GM12878 (cell line): ENCODE measurements around the gene USF1. TPM values are rescaled to one million over a fixed set of nuclear protein-coding genes. Genes with fewer than 3 reads are reported as not detected.

Source experiments
- ATAC-seq: fragments of 200-7000 bp; cut with Tn5 transposase; 3 replicates; pipeline ENCODE4 v1.9.1; 2020; ENCODE audit warnings: mild to moderate bottlenecking, moderate library complexity
- BruUV-seq: library from RNA; stranded (reverse); fragments of 400-500 nt; replicated peaks from 2 replicates; lab custom pipeline; 2021; lab: Mats Ljungman, UMichigan
- CTCF ChIA-PET: fragments of 300-600 bp; sonication (Branson Sonifier 250); formaldehyde crosslinking; extraction: SDS; loops from one replicate; lab custom pipeline; 2021; ENCODE audit warnings: inconsistent platforms; lab: Yijun Ruan, JAX
- POLR2A ChIA-PET: fragments of 350-600 bp; formaldehyde crosslinking; extraction: SDS; loops from one replicate; lab custom pipeline; 2021; ENCODE audit warnings: inconsistent platforms; lab: Charles Lee
- RAD21 ChIA-PET: fragments of 300-600 bp; sonication (Branson Sonifier 250); formaldehyde crosslinking; loops from one replicate; lab custom pipeline; 2023; ENCODE audit warnings: antibody characterized with exemption; ENCODE audit not compliant: unreplicated experiment; lab: Charles Lee
- SMC1A ChIA-PET: fragments of 300-600 bp; sonication (Branson Sonifier 250); formaldehyde crosslinking; loops from one replicate; lab custom pipeline; 2023; ENCODE audit not compliant: unreplicated experiment, uncharacterized antibody; lab: Charles Lee
- DNase-seq: peaks from one replicate; pipeline ENCODE4 v3.0.0-alpha.2; 2011; ENCODE audit warnings: low read depth, low spot score
- FAIRE-seq: peaks from 3 replicates; lab custom pipeline; 2011; peaks lifted over from hg19 to GRCh38; lab: Jason Lieb, UNC
- H2AFZ ChIP-seq: 2 replicates; pipeline ENCODE4 v1.6.0; 2011; ENCODE audit warnings: low read depth, low read length, control low read depth; ENCODE audit not compliant: control insufficient read depth
- H3K27ac ChIP-seq: 2 replicates; pipeline ENCODE4 v1.5.1; 2011; ENCODE audit warnings: control low read depth; ENCODE audit not compliant: control insufficient read depth, insufficient read depth
- H3K27me3 ChIP-seq, 2 experiments: replicated peaks in 1 of 2; 2 replicates each; pipeline versions ENCODE4 v1.6.0 to v1.6.1; 2011; ENCODE audit warnings: low read length in 1 of 2; ENCODE audit not compliant: control insufficient read depth in 2 of 2, insufficient read depth in 2 of 2
- H3K36me3 ChIP-seq, 2 experiments: 2 replicates each; pipeline ENCODE4 v1.5.1; 2011; ENCODE audit warnings: low read length in 1 of 2; ENCODE audit not compliant: control insufficient read depth in 2 of 2, insufficient read depth in 2 of 2
- H3K4me1 ChIP-seq: 2 replicates; pipeline ENCODE4 v1.6.1; 2011; ENCODE audit warnings: mild to moderate bottlenecking, low read length, moderate library complexity, mixed read lengths; ENCODE audit not compliant: control insufficient read depth, insufficient read depth
- H3K4me2 ChIP-seq: 2 replicates; pipeline ENCODE4 v1.6.0; 2011; ENCODE audit warnings: control low read depth; ENCODE audit not compliant: control insufficient read depth, insufficient read depth
- H3K4me3 ChIP-seq: fragments of 200-600 bp; sonication (generic); 2 replicates; pipeline ENCODE4 v1.5.1; 2016
- H3K79me2 ChIP-seq: 2 replicates; pipeline ENCODE4 v1.6.0; 2011; ENCODE audit warnings: low read length; ENCODE audit not compliant: control insufficient read depth, insufficient read depth
- H3K9ac ChIP-seq: 2 replicates; pipeline ENCODE4 v1.8.0; 2011; ENCODE audit warnings: low read length, control low read depth, mixed read lengths; ENCODE audit not compliant: control insufficient read depth, insufficient read depth
- H3K9me3 ChIP-seq: replicated peaks from 3 replicates; pipeline ENCODE4 v1.5.1; 2011; ENCODE audit warnings: mild to moderate bottlenecking, low read length; ENCODE audit not compliant: control insufficient read depth, insufficient read depth
- H4K20me1 ChIP-seq: 2 replicates; pipeline ENCODE4 v1.6.0; 2011; ENCODE audit not compliant: control insufficient read depth, insufficient read depth
- BMI1 ChIP-seq: fragments of 450-650 bp; IDR thresholded peaks from 2 replicates; pipeline ENCODE4 v1.6.1; 2016; ENCODE audit warnings: mild to moderate bottlenecking, moderate library complexity, borderline replicate concordance
- EGR1 ChIP-seq, 2 experiments: IDR thresholded peaks; 1 replicate in 1 of 2; 2 replicates in 1 of 2; pipeline ENCODE4 v1.6.1; 2011 to 2012; ENCODE audit warnings: low read depth in 2 of 2, low read length in 2 of 2, borderline replicate concordance in 1 of 2, mild to moderate bottlenecking in 1 of 2, moderate library complexity in 1 of 2
- GABPA ChIP-seq: IDR thresholded peaks from 2 replicates; pipeline ENCODE4 v1.6.1; 2014; ENCODE audit warnings: antibody characterized with exemption, low read depth, mild to moderate bottlenecking, inconsistent platforms
- NBN ChIP-seq: fragments of 450-650 bp; IDR thresholded peaks from 2 replicates; pipeline ENCODE4 v1.6.1; 2016
- NFYB ChIP-seq: IDR thresholded peaks from 2 replicates; pipeline ENCODE4 v1.6.1; 2011; ENCODE audit warnings: low read depth, mild to moderate bottlenecking, low read length, improper control_type of control experiment, moderate library complexity; ENCODE audit not compliant: insufficient read depth
- PML ChIP-seq: IDR thresholded peaks from 2 replicates; pipeline ENCODE4 v1.6.1; 2012; ENCODE audit warnings: low read length, inconsistent platforms
- RAD51 ChIP-seq: fragments of 450-650 bp; IDR thresholded peaks from 2 replicates; pipeline ENCODE4 v1.6.1; 2016; ENCODE audit warnings: moderate library complexity, mild to moderate bottlenecking, inconsistent platforms
- RFX5 ChIP-seq: IDR thresholded peaks from 2 replicates; pipeline ENCODE4 v1.6.1; 2011; ENCODE audit warnings: low read depth, low read length, improper control_type of control experiment
- STAT1 ChIP-seq: fragments of 450-650 bp; conservative IDR thresholded peaks from 2 replicates; pipeline ENCODE4 v1.6.1; 2014; ENCODE audit warnings: antibody characterized with exemption, mild to moderate bottlenecking
- in situ Hi-C: fragments of 300-500 bp; cut with MboI; formaldehyde crosslinking; loops from 9 replicates; pipeline ENCODE4 v1.14.3; 2018; ENCODE audit warnings: mixed read lengths
- intact Hi-C: fragments of 100-400 bp; cut with micrococcal nuclease; formaldehyde crosslinking; loops from one replicate; pipeline ENCODE4 v1.14.2; 2022; ENCODE audit not compliant: unreplicated experiment
- polyA plus RNA-seq, 11 experiments: library from polyadenylated mRNA; depleted of rRNA in 4 of 11; unstranded in 6 of 11; stranded (reverse) in 5 of 11; fragments of >200 nt; fragmentation: Nextera tagmentation in 4 of 11; fragmentation: Illumina TruSeq in 1 of 11; extraction: Ambion mirVana in 4 of 11; extraction: Trizol in 1 of 11; gene quantifications; 1 replicate in 1 of 11; 2 replicates in 10 of 11; pipeline versions ENCODE4 v1.2.1 to v1.2.3, GENCODE V29; 2011 to 2016; ENCODE audit warnings: inconsistent platforms in 2 of 11, missing spikeins in 2 of 11, low read depth in 1 of 11
- total RNA-seq, 4 experiments: library from RNA; depleted of rRNA in 3 of 4; stranded (reverse); fragments of >200 nt in 3 of 4; fragmentation: Illumina TruSeq in 1 of 4; extraction: Trizol in 1 of 4; gene quantifications; 2 replicates each; pipeline versions ENCODE4 v1.2.1 to v1.2.3, GENCODE V29; 2013 to 2021
- TF ChIP-seq, protein P1 (sequence below): fragments of 450-650 bp; IDR thresholded peaks from 2 replicates; pipeline ENCODE4 v1.6.1; 2018; ENCODE audit warnings: borderline replicate concordance, mild to moderate bottlenecking; ENCODE audit not compliant: partially characterized antibody

Gene USF1
- total and polyA plus RNA-seq, 10 of the 15 experiments (the other 5 are each of a cell fraction or from before 2014, with no cell fraction given) = 9.4 to 92.1 (median 53.5) TPM

DNA sequence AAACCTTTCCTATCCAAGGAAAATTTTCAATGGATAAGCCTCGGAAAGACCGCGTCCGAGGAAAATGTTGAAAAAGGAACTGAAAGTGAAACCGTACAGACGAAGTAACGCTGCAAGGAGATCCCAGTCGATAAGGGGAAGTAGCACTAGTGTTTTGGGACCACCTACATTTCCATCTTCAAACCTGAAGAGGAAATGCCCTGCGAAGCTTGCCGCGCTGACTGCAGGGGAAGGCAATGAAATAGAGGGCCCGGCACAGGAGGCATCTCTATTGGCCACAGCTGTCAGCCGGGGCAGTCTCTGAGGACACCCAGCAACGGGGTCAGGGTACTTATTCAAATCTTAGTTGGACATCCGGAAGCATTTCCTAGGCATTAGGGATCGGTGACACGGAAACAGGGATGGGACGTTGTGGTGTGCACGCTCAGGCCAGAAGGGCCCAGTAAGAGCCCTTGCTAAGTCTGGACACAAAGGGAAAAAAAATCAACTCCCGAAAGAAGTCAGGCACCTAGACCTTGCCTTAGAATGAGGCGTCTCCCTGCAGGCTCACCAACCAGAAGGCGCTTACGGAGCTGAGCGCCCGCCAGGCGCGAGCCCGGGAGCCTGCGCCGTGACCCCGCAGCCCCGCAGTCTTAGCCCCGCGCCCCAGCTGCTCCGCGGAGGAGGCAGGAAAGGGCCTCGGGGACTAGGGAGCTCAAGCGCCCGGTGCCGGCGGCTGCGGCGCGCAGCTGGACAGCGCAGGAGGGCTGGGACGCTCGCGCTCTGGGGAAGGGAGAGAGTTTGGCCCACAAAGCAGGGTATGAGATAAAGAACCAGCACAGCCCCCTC is 655 bp downstream of the USF1 start (continued):
- TF ChIP-seq NFYB (0 out of 2 replicates have a peak, but pooled peaks have one; percentile 39), GABPA (peak; percentile 36; the same call in 1 of the 2 replicates), EGR1 (IDR thresholded peaks at IDR 0.05; ENCODE audit: borderline replicate concordance in 1 of 2, low read depth in 2 of 2, low read length in 2 of 2) (peak in 1 of 2 experiments; percentile 30; a peak in 1 of 3 replicates), PML (no peak), RFX5 (no peak; the same call in 1 of the 2 replicates), STAT1 (no peak)
- TF ChIP-seq, protein P1, sequence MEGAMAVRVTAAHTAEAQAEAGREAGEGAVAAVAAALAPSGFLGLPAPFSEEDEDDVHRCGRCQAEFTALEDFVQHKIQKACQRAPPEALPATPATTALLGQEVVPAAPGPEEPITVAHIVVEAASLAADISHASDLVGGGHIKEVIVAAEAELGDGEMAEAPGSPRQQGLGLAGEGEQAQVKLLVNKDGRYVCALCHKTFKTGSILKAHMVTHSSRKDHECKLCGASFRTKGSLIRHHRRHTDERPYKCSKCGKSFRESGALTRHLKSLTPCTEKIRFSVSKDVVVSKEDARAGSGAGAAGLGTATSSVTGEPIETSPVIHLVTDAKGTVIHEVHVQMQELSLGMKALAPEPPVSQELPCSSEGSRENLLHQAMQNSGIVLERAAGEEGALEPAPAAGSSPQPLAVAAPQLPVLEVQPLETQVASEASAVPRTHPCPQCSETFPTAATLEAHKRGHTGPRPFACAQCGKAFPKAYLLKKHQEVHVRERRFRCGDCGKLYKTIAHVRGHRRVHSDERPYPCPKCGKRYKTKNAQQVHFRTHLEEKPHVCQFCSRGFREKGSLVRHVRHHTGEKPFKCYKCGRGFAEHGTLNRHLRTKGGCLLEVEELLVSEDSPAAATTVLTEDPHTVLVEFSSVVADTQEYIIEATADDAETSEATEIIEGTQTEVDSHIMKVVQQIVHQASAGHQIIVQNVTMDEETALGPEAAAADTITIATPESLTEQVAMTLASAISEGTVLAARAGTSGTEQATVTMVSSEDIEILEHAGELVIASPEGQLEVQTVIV = no peak

DNA sequence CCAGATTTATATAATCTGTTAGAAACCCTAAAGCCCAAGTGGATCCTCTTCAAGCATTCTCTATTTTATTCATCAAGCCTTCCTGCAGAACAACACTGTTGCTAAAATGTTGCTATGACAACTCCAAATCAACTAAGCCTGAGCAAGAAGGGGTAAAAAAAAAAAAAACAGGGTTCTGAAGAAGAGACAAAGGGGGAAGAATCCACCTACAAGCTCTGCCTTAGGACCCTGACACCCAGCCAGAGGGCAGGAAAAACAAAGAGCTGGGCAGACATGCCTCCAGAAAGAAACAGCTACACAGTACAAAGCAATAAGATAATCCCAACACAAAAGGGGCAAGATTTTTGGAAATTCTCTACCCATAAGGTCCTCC is 1.3 kb downstream of the USF1 start:
- in situ Hi-C loops = no loop called here
- ATAC-seq = no peak

More for the DNA sequence above, 1.3 kb downstream of the USF1 start:
- TF ChIP-seq NBN (0 out of 2 replicates have a peak, but pooled peaks have one; percentile 60), RAD51 (no peak), BMI1 (peak; percentile 49; the same call in 1 of the 2 replicates)
- Histone ChIP-seq H3K4me3 (peak overlapping the region; percentile 90), H2AFZ (peak overlapping the region; percentile 2; the same call in 1 of the 2 replicates), H3K9ac (peak overlapping the region; percentile 95), H3K9me3 (no peaks in the 10 kb centered on the region), H3K4me2 (peak overlapping the region; percentile 89), H3K27ac (peak overlapping the region; percentile 100), H3K79me2 (peaks cover 22% of the 10 kb centered on the region), H3K36me3 (peaks cover 26 to 34% of the 10 kb centered on the region in 2 experiments), H3K4me1 (peaks cover 19% of the 10 kb centered on the region), H3K27me3 (no peaks in the 10 kb centered on the region), H4K20me1 (no peaks in the 10 kb centered on the region)
- DNase-seq = no peak
- intact Hi-C loops = loop anchor here (5.0 kb wide), 1 partner anchor 52 kb away; no protein-coding TSS in a partner anchor
- no TSS peak for BruUV-seq
- POLR2A ChIA-PET = interaction anchor here (0.7 to 5.2 kb wide), 9 partner anchors 9 to 272 kb away, joined by 3 to 139 read pairs (median 4); partner anchors contain the start of genes ARHGAP30 and F11R
- CTCF ChIA-PET = interaction anchor here (0.6 to 11.1 kb wide), 14 partner anchors 17 to 1761 kb away, joined by 3 to 181 read pairs (median 4); partner anchors contain the start of genes ARHGAP30, ITLN1, KLHDC9 and PPOX
- SMC1A ChIA-PET = interaction anchor here (0.6 to 7.5 kb wide), 11 partner anchors 12 to 303 kb away, joined by 3 to 134 read pairs (median 5); partner anchors contain the start of genes ARHGAP30, DEDD, F11R and KLHDC9
- no peak for FAIRE-seq
- RAD21 ChIA-PET = interaction anchor here (0.7 to 4.8 kb wide), 9 partner anchors 23 to 95 kb away, joined by 3 to 107 read pairs (median 10); partner anchors contain the start of genes ARHGAP30, F11R and KLHDC9
